Measurements from ENCODE around the gene TMEM98. TPM values are rescaled to one million over a fixed set of nuclear protein-coding genes. Genes with fewer than 3 reads are reported as not detected.
A peak's percentile ranks its signal among the peaks of the same experiment; 100 is the strongest.

Gene TMEM98
- total RNA-seq, 2 donors from 2014 or later = 43.0 to 117 TPM

DNA sequence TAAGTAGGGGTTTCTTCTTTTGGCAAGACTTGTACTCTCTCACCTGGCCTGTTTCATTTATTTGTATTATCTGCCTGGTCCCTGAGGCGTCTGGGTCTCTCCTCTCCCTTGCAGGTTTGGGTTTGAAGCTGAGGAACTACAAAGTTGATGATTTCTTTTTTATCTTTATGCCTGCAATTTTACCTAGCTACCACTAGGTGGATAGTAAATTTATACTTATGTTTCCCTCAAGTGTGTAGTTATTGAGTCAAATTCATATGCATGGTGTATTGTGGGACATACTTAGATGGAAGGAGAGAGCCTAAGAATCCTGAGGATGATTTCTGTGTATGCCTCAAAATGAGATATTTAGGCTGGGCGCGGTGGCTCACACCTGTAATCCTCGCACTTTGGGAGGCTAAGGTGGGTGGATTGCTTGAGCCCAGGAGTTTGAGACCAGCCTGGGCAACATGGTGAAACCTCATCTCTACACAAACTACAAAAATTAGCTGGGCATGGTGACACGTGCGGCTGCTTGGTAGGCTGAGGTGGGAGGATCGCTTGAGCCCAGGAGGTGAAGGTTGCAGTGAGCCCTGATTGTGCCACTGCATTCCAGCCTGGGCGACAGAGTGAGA is 13.6 kb downstream of the TMEM98 start:
- peaks cover 0 to 18% of the 10 kb centered on the region in 2 donors for H3K4me1 ChIP-seq
- H3K27me3 ChIP-seq = no peaks in the 10 kb centered on the region
- H3K9me3 ChIP-seq = no peaks in the 10 kb centered on the region
- TF ChIP-seq, protein P1, sequence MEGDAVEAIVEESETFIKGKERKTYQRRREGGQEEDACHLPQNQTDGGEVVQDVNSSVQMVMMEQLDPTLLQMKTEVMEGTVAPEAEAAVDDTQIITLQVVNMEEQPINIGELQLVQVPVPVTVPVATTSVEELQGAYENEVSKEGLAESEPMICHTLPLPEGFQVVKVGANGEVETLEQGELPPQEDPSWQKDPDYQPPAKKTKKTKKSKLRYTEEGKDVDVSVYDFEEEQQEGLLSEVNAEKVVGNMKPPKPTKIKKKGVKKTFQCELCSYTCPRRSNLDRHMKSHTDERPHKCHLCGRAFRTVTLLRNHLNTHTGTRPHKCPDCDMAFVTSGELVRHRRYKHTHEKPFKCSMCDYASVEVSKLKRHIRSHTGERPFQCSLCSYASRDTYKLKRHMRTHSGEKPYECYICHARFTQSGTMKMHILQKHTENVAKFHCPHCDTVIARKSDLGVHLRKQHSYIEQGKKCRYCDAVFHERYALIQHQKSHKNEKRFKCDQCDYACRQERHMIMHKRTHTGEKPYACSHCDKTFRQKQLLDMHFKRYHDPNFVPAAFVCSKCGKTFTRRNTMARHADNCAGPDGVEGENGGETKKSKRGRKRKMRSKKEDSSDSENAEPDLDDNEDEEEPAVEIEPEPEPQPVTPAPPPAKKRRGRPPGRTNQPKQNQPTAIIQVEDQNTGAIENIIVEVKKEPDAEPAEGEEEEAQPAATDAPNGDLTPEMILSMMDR (IDR thresholded peaks at IDR 0.05) = peak in 1 of 2 donors; percentile 38
- H3K4me3 ChIP-seq = no peak overlapping the region
- H3K27ac ChIP-seq = no peak overlapping the region
- no peak for DNase-seq (ENCODE audit: low spot score)
- peaks cover 14% of the 10 kb centered on the region for H3K36me3 ChIP-seq

GRCh38 chr17:32943206-32943605 is 15.3 kb downstream of the TMEM98 start:
- H3K27ac ChIP-seq = no peak overlapping the region
- H3K4me1 ChIP-seq = peaks cover 0 to 11% of the 10 kb centered on the region in 2 donors
- peaks cover 14% of the 10 kb centered on the region for H3K36me3 ChIP-seq
- no peaks in the 10 kb centered on the region for H3K27me3 ChIP-seq
- no peak overlapping the region for H3K4me3 ChIP-seq
- no peak for DNase-seq (ENCODE audit: low spot score)
- TF ChIP-seq, protein P1 (IDR thresholded peaks at IDR 0.05) = no peak
- H3K9me3 ChIP-seq = no peaks in the 10 kb centered on the region

DNA sequence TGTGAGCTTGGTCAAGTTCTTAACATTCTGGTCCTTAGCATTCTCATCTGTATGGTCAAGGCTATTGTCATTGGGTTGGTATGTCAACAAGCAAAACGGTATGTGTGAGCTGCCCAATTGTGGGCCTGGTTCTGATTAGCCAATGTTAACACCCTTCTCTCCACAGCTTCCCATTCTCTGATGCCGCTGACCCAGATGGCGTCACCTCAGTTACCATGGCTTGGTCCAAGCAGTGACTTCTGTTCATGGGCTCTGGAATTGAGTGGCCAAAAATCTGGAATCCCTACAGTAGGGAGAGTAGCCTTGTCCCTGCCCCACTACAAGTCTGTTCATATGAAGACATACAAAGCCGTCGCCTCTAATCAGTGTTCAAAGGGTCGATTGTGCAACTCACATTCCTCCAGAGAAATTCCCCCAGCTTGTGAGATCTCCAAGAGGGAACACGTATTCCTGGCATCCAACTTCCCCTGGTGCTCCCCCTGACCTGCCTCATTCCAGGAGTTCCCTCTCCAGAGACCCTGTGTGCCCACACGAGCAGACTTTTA is 15.8 kb downstream of the TMEM98 start:
- Histone ChIP-seq H3K4me3 (no peak overlapping the region), H3K9me3 (no peaks in the 10 kb centered on the region), H3K4me1 (peaks cover 0 to 11% of the 10 kb centered on the region in 2 donors), H3K27ac (no peak overlapping the region), H3K27me3 (no peaks in the 10 kb centered on the region), H3K36me3 (peaks cover 14% of the 10 kb centered on the region)
- DNase-seq (ENCODE audit: low spot score) = peak; percentile 75
- TF ChIP-seq, protein P1 (IDR thresholded peaks at IDR 0.05) = no peak

- Histone ChIP-seq H3K27me3 (no peaks in the 10 kb centered on the region), H3K4me3 (no peak overlapping the region), H3K9me3 (no peaks in the 10 kb centered on the region), H3K36me3 (peaks cover 14% of the 10 kb centered on the region), H3K27ac (no peak overlapping the region), H3K4me1 (peaks cover 0 to 11% of the 10 kb centered on the region in 2 donors)
- TF ChIP-seq, protein P1 (IDR thresholded peaks at IDR 0.05) = no peak
- DNase-seq (ENCODE audit: low spot score) = no peak
Measured at GRCh38 chr17:32944248-32945020, 16.5 kb downstream of the TMEM98 start.

DNA sequence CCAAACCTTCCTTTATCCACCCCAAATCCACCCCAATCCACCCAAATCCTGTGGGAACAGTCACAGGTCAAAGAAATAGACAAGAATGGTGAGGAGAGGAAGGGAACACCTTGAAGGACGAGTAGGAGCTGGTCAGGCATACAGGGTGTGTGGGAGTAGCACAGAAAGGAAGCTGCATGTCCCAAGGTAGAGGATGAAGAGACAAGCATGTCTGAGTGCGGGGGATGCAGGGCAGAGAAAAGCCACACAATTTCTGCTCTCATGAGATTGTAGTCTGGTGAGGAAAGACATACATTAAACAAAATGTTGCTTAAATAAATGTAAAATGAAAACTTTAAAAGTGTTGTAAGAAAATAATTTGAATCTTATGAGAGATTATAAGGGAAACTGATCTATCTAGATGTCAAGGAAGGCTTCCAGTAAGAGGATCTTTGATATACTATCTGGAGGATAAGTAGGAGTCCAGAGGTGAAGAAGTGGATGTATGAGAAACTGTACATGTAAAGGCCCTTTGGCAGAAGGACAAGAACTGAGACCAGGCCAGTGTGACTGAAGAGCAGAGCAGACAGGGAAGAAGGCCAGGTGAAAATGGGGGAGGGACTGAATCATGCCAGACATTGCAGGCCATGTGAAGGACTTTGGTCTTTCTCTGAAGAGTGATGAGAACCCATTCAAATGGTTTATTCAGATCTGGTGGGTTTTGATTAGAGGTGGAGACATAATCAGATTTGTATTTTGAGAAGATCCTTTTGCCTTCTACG is 18.6 kb downstream of the TMEM98 start:
- H3K36me3 ChIP-seq = peaks cover 2% of the 10 kb centered on the region
- H3K27me3 ChIP-seq = no peaks in the 10 kb centered on the region
- H3K27ac ChIP-seq = no peak overlapping the region
- no peak for DNase-seq (ENCODE audit: low spot score)
- TF ChIP-seq, protein P1 (IDR thresholded peaks at IDR 0.05) = no peak
- H3K4me3 ChIP-seq = no peak overlapping the region
- H3K9me3 ChIP-seq = no peaks in the 10 kb centered on the region
- H3K4me1 ChIP-seq = peaks cover 0 to 11% of the 10 kb centered on the region in 2 donors

Data from right atrium auricular region (tissue), 2 donors.